GM19452 (cell line): Measurements from ENCODE around the gene SLC44A5.

Source experiments
- ATAC-seq: cut with Tn5 transposase; IDR thresholded peaks from one replicate; pipeline ENCODE4 v1.9.1; 2021; ENCODE audit not compliant: unreplicated experiment

Gene SLC44A5

DNA sequence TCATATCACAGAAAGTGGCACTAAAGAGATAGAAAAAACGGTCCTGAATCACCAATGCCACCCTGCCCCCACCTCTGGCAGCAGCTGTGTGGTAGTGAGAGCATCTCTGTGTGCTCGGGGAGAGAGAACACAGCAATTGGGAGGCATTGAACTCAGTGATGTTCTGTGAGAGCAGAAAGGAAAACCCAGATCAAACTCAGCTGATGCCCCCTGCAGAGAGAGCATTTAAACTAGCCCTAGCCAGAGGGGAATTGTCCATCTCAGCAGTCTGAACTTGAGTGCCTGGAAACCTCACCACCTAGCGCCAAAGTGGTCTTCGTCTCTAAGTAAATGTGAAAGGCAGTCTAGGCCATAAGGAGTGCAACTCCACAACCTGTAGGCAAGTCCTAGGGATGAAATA is 21.3 kb downstream of the SLC44A5 start:
- no peak for ATAC-seq

DNA sequence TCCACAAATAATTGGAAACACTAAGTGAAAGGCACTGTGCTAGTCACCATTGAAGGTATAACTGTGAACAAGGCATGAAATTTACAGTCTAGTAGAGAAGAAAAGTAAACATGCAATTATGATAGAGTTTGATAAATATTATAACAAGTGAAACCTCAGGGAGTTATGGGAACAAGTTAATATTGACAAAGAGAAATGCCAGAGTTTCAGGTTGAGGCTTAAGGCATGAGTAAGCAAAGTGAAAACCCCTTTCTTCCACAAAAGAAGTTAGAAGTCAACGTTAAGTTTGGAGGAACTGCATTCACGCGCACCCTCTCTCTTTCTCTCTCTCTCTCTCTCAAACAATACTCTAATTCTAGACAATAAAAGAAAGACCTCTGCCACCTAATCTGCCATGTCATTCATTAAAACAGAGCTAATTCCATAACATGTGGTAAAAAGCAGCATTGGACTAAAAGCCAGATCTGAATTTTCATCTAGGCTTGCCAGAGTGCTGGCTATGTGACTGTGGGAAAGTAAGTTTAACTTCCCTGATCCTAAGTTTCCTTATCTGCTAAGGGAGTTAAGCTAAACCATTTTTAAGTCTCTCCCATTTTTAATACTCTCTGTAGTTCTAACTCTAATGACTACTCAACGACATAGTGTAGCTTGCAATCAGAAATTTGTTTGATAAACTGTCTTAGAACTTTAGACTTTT is 22.0 kb downstream of the SLC44A5 start:
- ATAC-seq = no peak

DNA sequence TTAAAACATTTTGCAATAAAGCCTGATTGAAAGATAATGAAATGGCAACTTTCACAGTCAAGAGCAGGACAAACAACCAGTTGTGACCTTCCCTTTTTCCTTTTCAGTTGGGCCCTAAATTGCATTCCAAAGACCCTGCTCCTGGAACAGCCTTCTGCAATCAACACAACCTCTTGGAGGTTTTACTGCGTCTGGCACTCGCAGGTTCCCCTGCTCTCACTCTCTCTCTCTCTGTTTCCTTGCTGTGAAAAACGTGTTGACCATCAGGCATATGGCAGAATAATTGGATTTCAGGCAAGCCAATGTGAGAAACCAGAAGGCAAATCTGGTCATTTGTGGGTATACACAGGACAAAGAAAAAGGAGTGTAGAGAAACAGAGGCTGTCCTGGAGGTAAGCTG is 23.2 kb downstream of the SLC44A5 start:
- no peak for ATAC-seq

DNA sequence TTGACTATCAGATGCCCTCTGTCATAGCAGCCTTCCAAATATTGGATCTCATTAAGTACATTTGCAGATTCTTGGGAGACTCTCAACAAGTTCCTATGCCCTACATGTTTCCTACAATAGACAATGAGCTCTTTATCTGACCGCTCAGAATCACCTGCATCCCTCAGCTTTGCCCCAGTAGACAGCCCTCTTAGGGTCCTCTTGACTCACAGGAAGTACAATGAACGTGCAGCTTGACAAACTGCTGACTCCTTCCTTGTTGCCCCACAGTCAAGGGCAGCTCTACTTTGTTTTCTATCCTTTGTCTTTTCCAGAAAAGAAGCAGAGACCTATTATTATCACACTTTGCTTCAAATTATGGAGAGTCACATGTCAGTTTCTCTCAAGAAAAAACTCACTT is 27.6 kb downstream of the SLC44A5 start:
- ATAC-seq = no peak

DNA sequence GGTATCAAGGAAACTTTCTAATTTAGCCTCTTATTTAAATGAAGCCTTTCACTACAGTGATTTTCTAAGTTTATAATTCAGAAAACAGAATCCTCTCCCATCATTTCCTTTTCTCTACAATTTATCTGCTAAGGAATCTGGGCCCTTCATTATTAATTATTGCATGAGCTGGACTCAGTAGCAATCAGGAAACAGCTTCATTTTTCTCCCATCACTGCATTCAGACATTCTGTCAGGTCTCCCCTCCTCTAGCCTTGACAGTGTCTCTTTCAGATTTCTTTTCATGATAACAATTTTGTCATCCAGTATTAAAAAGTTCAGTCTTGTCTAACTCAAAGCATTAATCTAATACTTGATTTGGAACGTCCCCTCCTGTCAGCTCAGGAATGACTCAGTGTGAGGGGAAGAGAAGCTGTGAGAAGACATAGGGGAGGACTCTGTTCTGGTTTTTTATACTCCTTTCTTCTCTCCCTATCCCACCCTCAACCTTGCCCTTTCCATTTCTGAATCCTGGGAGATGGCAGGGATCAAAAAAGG is 28.1 kb downstream of the SLC44A5 start:
- no peak for ATAC-seq

DNA sequence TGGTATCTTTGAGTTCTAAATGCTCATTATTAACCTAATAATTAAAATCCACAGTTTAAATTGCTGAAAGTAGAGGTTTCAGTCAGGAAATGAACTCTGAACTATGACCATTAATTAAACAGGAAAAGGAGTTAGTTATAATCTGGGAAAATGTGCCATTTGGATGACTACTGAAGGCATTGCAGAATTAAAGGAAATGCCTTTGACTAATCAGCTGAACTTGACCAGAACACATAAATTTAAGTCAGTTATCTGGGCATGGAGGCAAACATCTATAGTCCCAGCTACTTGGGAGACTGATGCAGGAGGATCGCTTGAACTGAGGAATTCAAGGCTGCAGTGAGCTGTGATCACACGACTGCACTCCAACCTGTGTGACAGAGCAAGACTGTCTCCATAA is 31.9 kb downstream of the SLC44A5 start:
- no peak for ATAC-seq

DNA sequence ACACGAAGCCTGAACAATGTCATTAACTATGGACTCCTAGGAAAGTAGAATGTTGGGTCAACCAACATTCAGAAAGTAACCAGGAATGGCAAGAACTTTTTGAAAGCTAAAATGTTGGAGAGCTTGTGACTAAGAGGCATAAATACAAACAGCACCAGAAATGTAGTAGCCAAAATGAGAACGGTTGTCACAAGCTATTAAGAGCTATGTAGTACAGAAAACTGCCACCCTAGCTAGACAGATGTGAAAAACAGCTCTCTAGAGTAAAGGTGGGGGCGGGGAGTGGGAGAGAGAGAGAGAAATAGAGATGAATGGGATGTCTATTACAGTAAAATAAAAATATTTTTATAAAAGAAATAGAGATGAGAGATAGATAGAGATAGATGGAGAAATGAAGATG is 35.1 kb downstream of the SLC44A5 start:
- no peak for ATAC-seq

DNA sequence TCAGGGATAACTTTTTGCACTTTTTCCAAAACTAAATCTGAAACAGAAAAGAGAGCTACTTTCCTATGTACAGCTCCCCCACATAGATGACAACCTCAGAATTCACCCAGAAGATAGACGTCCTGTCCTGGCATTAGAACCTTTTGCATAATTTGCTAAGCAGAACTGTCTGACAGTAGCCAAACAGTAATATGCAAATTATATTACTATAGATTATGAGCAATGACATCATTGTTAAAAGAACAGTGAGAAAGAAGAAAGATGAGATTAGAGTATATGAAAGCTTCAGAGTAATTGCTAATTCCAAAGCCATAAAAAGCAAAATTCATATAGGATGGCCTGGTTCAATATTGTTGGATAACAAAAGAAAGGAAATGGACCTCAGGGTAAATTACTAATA is 43.7 kb downstream of the SLC44A5 start:
- ATAC-seq = no peak

DNA sequence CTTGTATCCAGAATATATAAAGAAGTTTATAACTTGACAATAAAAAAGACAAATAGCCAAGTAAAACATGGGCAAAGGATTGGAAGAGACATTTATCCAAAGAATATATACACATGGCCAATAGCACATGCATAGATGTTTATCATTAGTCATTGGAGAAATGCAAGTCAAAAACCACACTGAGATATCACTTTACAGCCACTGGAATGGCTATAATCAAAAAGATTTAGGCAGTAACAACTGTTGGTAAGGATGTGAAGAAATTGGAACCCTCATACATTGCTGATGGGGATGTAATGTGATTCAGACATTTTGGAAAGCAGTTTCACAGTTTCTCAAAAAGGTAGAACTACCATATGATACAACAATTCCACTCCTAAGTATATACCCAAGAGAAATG is 51.1 kb downstream of the SLC44A5 start:
- ATAC-seq = no peak

DNA sequence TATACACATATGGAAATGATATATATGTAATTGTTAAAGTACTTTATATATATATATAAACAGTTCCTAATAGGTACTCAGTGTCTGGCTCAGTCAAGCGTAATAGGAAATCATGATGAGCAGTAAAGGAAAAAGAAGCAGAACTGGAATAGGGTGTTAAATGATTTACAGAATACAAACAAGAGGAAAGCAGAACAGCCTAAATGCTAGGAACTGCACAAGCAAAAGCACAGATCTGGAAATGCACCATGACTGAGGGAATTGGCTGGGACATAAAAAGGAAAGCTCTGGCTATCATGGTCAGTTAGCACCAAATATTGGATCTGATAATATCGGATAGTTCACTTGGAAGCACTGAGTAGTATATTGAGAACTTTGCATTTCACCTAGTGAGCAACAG is 51.8 kb downstream of the SLC44A5 start:
- ATAC-seq = no peak

DNA sequence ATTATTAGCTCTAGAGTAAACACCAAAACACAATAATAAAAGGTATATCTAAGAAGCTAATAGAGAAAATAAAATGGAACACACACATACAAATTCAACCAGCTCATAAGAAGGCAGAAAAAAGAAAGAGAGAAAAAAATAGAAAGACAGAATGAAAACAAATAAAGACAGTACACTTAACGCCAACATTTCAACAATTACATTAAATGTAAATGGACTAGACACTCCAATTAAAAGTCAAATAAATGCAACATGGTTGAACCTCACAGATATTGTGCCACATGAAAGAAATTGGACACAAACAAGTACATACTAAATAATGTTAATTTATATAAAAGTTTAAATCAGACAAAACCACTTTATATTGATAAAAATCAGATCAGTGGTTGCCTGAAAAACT is 56.0 kb downstream of the SLC44A5 start:
- no peak for ATAC-seq

DNA sequence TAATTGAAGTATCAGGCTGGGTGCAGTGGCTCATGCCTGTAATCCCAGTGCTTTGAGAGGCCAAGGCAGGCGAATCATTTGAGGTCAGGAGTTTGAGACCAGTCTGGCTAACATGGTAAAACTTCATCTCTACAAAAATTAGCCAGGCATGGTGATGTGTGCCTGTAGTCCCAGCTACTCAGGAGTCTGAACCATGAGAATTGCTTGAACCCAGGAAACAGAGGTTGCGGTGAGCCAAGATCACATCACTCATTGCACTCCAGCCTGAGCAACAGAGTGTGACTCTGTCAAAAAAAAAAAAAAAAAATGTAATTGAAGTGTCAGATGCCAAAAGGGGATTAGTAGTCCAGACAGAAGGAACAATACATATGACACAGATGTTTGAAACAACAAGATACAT is 56.7 kb downstream of the SLC44A5 start:
- ATAC-seq = no peak

DNA sequence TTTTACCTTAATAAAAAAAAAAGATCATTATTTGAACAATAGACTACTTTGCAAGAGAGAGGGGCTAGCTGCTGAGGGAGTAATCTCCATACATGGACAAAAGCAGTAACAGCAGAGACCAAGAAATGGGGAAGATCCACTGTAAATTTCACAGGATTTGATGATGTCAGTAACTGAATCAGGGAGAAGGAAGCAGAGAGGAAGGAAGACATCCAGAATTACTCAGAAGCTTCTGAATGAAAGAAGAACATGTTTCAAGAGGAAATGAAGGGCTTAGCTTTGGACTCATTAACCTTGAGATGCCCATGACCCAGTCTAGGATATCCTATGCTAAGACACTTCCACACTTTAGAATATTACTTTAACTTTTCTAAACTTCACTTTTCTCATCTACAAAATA is 60.4 kb downstream of the SLC44A5 start:
- ATAC-seq = no peak

DNA sequence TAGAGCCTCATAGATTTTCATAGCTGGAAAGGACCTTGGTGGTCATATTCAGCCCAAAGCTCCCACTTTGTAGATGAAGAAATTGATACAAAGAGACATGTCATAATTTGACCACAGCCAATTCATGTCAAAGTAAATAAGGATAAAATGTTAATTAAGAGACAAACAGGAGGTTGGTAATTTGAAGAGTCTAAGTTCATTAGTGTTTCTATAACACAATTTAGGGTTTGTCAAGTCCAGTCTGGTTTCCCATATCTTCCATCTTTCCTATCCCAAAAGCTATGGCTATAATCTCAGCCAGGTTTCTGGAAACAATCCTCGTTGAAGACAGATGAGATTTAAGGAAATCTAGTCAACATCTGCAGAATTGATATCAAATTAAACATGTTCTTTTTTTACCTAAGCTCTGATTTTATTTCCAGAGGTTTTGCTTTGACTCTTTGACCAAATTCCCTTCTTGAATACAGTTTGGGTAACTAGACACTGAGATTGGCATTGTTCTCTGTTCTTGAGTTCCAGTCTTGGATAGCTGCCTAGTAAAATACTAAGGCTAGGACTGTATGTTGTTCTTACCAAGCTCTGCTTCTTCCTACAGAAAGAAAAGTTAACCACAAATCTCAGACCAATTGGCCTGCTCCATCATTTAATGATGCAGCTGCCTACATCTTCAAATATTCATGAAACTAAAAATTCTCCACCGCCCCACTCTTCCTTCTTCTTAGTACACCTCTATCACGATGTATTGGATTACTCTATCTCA is 62.0 kb downstream of the SLC44A5 start:
- no peak for ATAC-seq

DNA sequence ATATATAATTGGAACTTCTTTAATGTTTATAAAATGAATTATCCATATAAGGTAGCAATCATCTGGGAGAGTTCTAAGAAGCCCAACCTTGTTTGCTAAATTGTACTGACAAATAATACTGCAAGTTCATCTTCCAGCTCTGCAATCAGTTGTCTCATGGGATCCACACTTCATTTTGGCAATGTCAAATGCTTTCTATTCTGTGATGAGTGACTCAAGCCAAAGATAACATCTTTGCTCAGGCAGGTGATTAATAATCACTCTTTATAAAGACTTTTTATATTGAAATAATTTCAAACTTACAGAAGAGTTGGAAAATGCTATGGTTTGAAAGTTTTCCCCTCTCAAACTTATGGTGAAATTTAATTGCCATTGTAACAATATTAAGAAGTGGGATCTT is 67.2 kb downstream of the SLC44A5 start:
- no peak for ATAC-seq

DNA sequence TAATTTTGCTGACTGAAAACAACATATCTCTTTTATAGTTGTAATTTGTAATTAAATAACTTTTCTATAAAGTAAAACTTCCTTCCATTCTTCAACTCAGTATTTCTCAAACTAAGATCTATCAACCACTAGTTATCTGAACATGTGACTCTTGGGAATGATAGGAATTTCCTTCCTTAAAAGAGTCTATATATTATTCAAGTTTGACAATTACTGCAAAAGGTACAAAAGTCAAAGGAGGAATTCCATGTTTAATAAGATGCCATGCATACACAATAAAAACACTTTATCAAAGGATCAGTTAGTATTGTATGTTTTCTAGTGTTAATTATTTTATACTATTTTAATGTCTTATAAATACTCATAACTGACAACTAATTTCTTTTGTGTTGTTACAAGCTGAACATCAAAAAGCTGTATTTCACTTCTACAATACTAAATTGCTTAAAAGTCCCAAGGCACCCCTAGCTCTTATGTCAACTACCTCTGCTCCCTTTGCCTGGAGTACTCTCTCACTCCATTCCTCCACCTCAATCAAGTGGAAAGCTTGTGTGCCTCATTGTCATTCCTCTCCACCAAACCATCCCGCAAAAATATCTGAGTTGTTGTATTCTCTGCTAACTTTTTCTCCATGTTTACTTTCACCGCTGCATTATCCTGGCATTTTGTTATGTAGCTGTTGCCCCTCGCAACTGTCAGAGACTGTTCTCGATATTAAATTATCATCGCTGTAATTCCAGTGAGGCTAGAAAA is 67.9 kb downstream of the SLC44A5 start:
- ATAC-seq = no peak

DNA sequence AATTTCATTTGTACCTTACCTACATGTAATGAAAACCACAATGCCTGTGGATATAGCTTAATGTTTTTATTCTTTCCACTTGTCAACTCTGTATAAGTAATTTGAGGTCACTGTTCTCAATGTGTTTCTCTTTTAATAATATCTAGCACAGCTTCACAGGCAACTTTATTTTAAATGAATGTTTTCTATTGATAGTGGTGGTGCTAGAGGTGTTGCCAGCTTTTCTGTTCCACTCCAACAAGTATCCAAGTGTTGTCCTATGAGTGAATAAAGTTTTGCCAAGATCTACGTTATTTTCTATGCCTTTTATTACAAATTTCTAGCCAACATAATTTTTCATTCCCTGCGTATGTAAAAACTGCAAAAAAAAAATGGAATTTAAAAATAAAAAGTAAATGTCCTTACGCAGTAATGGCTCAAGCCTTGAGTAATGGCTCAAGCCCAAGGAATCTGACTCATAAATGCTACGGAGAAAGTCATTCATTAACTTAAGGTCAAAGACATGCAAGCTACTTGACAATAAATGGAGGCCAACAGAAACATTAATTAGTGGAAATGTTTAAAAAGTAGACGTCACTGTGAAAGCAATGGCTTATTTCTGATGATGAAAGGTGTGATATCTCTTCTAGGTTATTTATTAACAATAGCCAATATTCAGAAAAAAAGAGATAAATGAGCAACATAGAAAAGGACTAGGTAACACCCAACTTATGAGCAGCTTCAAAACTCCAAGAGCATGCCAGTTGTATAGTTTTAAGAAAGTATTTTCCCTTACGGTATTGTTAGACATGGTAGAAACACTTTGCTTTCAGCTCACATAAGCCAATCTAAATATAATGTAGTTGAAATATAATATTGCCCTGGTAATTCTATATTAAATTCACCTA is 71.4 kb downstream of the SLC44A5 start:
- ATAC-seq = no peak

DNA sequence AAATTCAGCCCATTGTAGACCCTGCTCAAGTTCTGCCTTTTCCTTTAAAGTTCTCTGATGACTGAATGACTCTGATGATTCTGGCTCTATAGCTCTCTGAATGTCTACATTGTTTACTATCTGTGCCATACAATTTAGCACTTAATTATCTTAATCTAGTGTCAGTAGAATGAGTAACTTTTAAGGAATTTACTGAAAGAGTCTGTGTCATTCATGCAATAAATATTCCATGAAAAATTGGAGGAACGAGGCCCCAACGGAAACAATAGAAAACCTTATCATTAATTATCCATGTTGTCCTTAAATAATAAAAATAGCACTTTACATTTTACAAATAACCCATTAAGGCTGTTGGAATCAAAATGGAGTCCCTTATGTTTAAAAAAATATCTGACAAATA is 77.8 kb downstream of the SLC44A5 start:
- no peak for ATAC-seq

DNA sequence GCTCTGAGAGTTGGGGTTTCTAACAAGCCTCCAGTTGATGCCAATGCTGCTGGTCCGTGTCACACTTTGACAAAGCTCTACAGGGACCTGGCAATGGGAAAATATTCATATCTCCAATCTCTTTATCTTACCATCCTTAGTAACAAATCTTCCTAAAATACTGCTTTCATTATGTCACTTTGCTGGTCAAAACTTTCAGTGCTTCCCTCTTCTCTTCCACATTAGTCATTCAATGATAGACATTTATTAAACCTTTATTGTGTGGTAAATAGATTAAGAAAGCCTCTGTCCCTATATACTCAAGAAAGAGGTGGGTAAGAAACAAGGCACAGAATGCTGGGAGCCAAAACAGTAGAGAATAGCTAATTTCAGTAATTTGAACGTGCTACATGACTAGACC is 79.3 kb downstream of the SLC44A5 start:
- no peak for ATAC-seq

DNA sequence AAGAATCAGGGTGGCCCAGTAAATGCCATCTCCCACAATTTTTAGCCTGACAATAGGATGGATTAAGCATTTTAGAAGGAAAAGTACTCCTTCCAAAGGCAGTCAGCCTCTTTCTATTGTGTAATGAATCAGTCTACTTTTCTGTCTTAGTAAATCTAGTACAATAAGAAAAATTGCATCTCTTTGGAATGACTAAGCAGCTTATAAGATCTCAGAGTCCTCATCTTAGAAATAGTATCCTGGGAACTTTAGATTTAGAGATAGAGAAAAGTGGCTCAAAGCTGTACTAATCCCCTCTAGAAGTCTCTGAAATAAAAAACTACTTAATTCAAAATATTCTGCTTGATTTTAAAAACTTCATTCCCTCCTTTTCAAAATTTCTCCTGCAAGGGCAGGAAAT is 81.4 kb downstream of the SLC44A5 start:
- ATAC-seq = no peak

DNA sequence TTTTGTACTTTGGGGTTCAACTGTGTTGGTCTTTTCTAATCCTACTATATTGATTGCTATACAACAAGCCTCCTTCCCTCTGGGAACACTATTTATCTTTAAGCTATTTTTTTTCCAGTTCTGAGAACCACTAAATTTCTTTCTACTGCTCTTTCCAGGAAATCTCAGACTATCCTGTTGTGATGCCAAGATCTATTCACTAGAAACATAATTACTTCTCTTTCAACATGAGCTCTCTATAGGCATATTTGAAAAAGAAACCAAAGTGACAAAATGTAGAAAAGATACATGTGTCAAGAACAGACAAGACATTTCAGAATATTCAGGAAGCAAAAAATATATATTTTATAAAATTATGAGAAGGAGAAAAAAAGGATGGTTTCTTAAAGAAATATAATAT is 82.9 kb downstream of the SLC44A5 start:
- no peak for ATAC-seq
